ENCODE results near the gene LOXL4.
A peak's percentile ranks its signal among the peaks of the same experiment; 100 is the strongest.
"Not testable (repeated sequence)": the region's sequence is repeated elsewhere in the genome, so short reads cannot be mapped to it uniquely, and the experiment has no call there.

The LOXL4 gene

GRCh38 chr10:98249134-98249533 lies 18.9 kb downstream of the LOXL4 start:
- no peak overlapping the region for H3K4me3 Mint-ChIP-seq
- no peaks in the 10 kb centered on the region for H3K9me3 Mint-ChIP-seq (ENCODE audit: low read depth)
- H3K4me1 Mint-ChIP-seq (ENCODE audit: low read depth) = peaks cover 14% of the 10 kb centered on the region
- H3K36me3 Mint-ChIP-seq = peaks cover 10% of the 10 kb centered on the region
- H3K27me3 Mint-ChIP-seq = no peaks in the 10 kb centered on the region
- H3K27ac Mint-ChIP-seq = no peak overlapping the region

GRCh38 chr10:98248018-98248417 lies 20.0 kb downstream of the LOXL4 start:
- Mint-ChIP-seq H3K36me3 (peaks cover 10% of the 10 kb centered on the region), H3K9me3 (ENCODE audit: low read depth) (no peaks in the 10 kb centered on the region), H3K27ac (no peak overlapping the region), H3K27me3 (no peaks in the 10 kb centered on the region), H3K4me1 (ENCODE audit: low read depth) (peaks cover 14% of the 10 kb centered on the region), H3K4me3 (no peak overlapping the region)

- Mint-ChIP-seq H3K27ac (no peak overlapping the region), H3K27me3 (no peaks in the 10 kb centered on the region), H3K4me3 (no peak overlapping the region)
These were observed 20.8 kb downstream of the LOXL4 start for GRCh38 chr10:98246911-98247805.

GRCh38 chr10:98244586-98244985 lies 23.4 kb downstream of the LOXL4 start:
- Mint-ChIP-seq H3K4me1 (ENCODE audit: low read depth) (peaks cover 14% of the 10 kb centered on the region), H3K9me3 (ENCODE audit: low read depth) (no peaks in the 10 kb centered on the region), H3K4me3 (no peak overlapping the region), H3K27me3 (no peaks in the 10 kb centered on the region), H3K27ac (no peak overlapping the region), H3K36me3 (peaks cover 10% of the 10 kb centered on the region)

More at GRCh38 chr10:98246911-98247805, 20.8 kb downstream of the LOXL4 start:
- Mint-ChIP-seq H3K4me1 (ENCODE audit: low read depth) (peaks cover 14% of the 10 kb centered on the region), H3K36me3 (peaks cover 10% of the 10 kb centered on the region), H3K9me3 (ENCODE audit: low read depth) (no peaks in the 10 kb centered on the region)

- H3K27me3 Mint-ChIP-seq = no peaks in the 10 kb centered on the region
- H3K36me3 Mint-ChIP-seq = peaks cover 8% of the 10 kb centered on the region
- H3K4me1 Mint-ChIP-seq (ENCODE audit: low read depth) = peaks cover 14% of the 10 kb centered on the region
- no peak overlapping the region for H3K27ac Mint-ChIP-seq
- no peaks in the 10 kb centered on the region for H3K9me3 Mint-ChIP-seq (ENCODE audit: low read depth)
- H3K4me3 Mint-ChIP-seq = no peak overlapping the region
These were observed 23.9 kb downstream of the LOXL4 start for GRCh38 chr10:98244141-98244540.

- Mint-ChIP-seq H3K36me3 (peaks cover 8% of the 10 kb centered on the region), H3K9me3 (ENCODE audit: low read depth) (no peaks in the 10 kb centered on the region), H3K4me3 (no peak overlapping the region), H3K4me1 (ENCODE audit: low read depth) (peaks cover 16% of the 10 kb centered on the region), H3K27ac (no peak overlapping the region), H3K27me3 (no peaks in the 10 kb centered on the region)
These were observed 25.2 kb downstream of the LOXL4 start for GRCh38 chr10:98242823-98243222.

GRCh38 chr10:98240524-98240923 lies 27.5 kb downstream of the LOXL4 start:
- Mint-ChIP-seq H3K4me1 (ENCODE audit: low read depth) (peaks cover 8% of the 10 kb centered on the region), H3K27me3 (no peaks in the 10 kb centered on the region), H3K27ac (no peak overlapping the region), H3K4me3 (no peak overlapping the region), H3K36me3 (peaks cover 17% of the 10 kb centered on the region), H3K9me3 (ENCODE audit: low read depth) (no peaks in the 10 kb centered on the region)

GRCh38 chr10:98238391-98238790 lies 29.6 kb downstream of the LOXL4 start:
- H3K4me1 Mint-ChIP-seq (ENCODE audit: low read depth) = peaks cover 8% of the 10 kb centered on the region

GRCh38 chr10:98236862-98237261 lies 31.1 kb downstream of the LOXL4 start:
- Mint-ChIP-seq H3K4me3 (no peak overlapping the region), H3K27ac (no peak overlapping the region), H3K4me1 (ENCODE audit: low read depth) (peaks cover 8% of the 10 kb centered on the region), H3K9me3 (ENCODE audit: low read depth) (no peaks in the 10 kb centered on the region), H3K27me3 (no peaks in the 10 kb centered on the region), H3K36me3 (peaks cover 22% of the 10 kb centered on the region)

More at GRCh38 chr10:98238391-98238790, 29.6 kb downstream of the LOXL4 start:
- no peaks in the 10 kb centered on the region for H3K9me3 Mint-ChIP-seq (ENCODE audit: low read depth)
- peaks cover 22% of the 10 kb centered on the region for H3K36me3 Mint-ChIP-seq
- H3K4me3 Mint-ChIP-seq = no peak overlapping the region
- H3K27ac Mint-ChIP-seq = no peak overlapping the region
- H3K27me3 Mint-ChIP-seq = no peaks in the 10 kb centered on the region

GRCh38 chr10:98235846-98236245 lies 32.1 kb downstream of the LOXL4 start:
- H3K4me1 Mint-ChIP-seq (ENCODE audit: low read depth) = peaks cover 8% of the 10 kb centered on the region
- no peaks in the 10 kb centered on the region for H3K9me3 Mint-ChIP-seq (ENCODE audit: low read depth)
- H3K27ac Mint-ChIP-seq = no peak overlapping the region
- H3K36me3 Mint-ChIP-seq = peaks cover 20% of the 10 kb centered on the region
- H3K4me3 Mint-ChIP-seq = no peak overlapping the region
- no peaks in the 10 kb centered on the region for H3K27me3 Mint-ChIP-seq

- Mint-ChIP-seq H3K36me3 (peaks cover 23% of the 10 kb centered on the region), H3K27ac (peak overlapping the region; percentile 16), H3K4me3 (no peak overlapping the region), H3K4me1 (ENCODE audit: low read depth) (peaks cover 16% of the 10 kb centered on the region), H3K9me3 (ENCODE audit: low read depth) (no peaks in the 10 kb centered on the region), H3K27me3 (no peaks in the 10 kb centered on the region)
These were observed 36.6 kb downstream of the LOXL4 start for GRCh38 chr10:98231417-98231816.

GRCh38 chr10:98228266-98228665 lies 39.7 kb downstream of the LOXL4 start:
- H3K27ac Mint-ChIP-seq; H3K4me3 Mint-ChIP-seq; H3K9me3 Mint-ChIP-seq (ENCODE audit: low read depth); H3K27me3 Mint-ChIP-seq: not testable (repeated sequence)
- Mint-ChIP-seq H3K4me1 (ENCODE audit: low read depth) (peaks cover 22% of the 10 kb centered on the region), H3K36me3 (peaks cover 18% of the 10 kb centered on the region)

- Mint-ChIP-seq H3K36me3 (peaks cover 19% of the 10 kb centered on the region), H3K4me1 (ENCODE audit: low read depth) (peaks cover 23% of the 10 kb centered on the region)
- H3K4me3 Mint-ChIP-seq; H3K27me3 Mint-ChIP-seq; H3K9me3 Mint-ChIP-seq (ENCODE audit: low read depth); H3K27ac Mint-ChIP-seq: not testable (repeated sequence)
These were observed 40.3 kb downstream of the LOXL4 start for GRCh38 chr10:98227713-98228112.

- H3K27ac Mint-ChIP-seq = no peak overlapping the region
- no peak overlapping the region for H3K4me3 Mint-ChIP-seq
- peaks cover 23% of the 10 kb centered on the region for H3K4me1 Mint-ChIP-seq (ENCODE audit: low read depth)
- peaks cover 3% of the 10 kb centered on the region for H3K9me3 Mint-ChIP-seq (ENCODE audit: low read depth)
- H3K36me3 Mint-ChIP-seq = peaks cover 19% of the 10 kb centered on the region
- no peaks in the 10 kb centered on the region for H3K27me3 Mint-ChIP-seq
These were observed 41.4 kb downstream of the LOXL4 start for GRCh38 chr10:98226508-98227144.

GRCh38 chr10:98224996-98225395 lies 43.0 kb downstream of the LOXL4 start:
- Mint-ChIP-seq H3K27ac (no peak overlapping the region), H3K4me3 (no peak overlapping the region), H3K36me3 (peaks cover 12% of the 10 kb centered on the region), H3K27me3 (no peaks in the 10 kb centered on the region), H3K9me3 (ENCODE audit: low read depth) (peaks cover 3% of the 10 kb centered on the region), H3K4me1 (ENCODE audit: low read depth) (peaks cover 22% of the 10 kb centered on the region)

Data from activated naive CD8-positive, alpha-beta T cell (primary cell).